OCI-M2 (cell line): Measurements from ENCODE around the gene NMNAT1.
"Not testable (repeated sequence)": the region's sequence is repeated elsewhere in the genome, so short reads cannot be mapped to it uniquely, and the experiment has no call there.

Experiments
- DNase-seq: peaks from one replicate; lab custom pipeline; 2025; ENCODE audit not compliant: unreplicated experiment; lab: John Stamatoyannopoulos, UW

Gene NMNAT1

DNA sequence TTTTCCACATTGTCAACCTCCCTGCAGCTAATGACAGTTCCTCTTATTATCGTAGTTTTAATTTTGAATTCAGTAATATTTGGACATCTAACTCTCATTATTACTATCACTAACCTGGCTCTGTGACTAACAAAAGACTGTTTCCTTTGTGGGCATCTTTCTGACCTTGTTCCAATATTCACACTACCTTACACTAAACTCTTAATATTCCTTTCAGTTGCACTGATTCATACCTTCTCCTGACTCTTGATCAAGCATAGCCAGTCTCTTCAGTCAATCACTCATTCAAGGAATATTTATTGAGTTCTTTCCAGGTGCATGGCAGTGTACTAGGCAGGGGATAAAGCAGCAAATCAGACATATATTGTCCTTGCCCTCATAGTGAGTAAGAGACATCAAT is 25.4 kb upstream of the NMNAT1 start:
- no peak for DNase-seq

DNA sequence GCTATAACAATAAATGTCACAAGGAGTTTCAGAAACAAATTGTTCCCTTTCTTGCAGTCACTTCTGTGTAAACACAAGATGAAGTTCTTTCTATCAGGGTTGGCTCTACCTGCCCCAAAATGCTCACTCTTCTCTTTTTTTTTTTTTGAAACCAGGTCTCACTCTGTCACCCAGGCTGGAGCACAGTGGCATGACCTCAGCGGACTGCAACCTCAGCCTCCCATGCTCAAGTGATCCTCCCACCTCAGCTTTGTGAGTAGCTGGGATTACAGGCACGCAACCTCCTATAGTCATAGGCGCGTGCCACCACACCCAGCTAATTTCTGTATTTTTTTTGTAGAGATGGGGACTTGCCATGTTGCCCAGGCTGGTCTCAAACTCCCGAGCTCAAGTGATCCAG is 22.7 kb upstream of the NMNAT1 start:
- no peak for DNase-seq

DNA sequence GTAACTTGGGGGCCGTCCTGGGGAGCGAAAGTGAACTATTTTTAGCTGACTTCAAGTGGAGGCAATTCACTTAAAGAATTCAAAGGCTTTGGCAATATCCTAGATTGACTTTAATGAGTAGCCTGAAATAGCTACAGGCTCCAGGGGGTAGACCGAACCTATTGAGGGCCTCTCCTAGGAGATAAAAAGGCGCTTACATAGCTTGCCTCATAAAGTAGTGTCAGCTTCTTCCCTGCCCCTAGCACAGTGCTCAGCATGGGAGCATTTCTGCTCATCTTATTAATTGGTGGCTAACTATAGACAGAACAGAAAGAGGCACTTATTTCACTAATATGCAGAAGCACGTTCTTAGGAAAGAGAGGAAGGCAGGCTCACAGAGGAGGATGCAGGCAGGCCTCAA is 20.9 kb upstream of the NMNAT1 start:
- DNase-seq: no peak

DNA sequence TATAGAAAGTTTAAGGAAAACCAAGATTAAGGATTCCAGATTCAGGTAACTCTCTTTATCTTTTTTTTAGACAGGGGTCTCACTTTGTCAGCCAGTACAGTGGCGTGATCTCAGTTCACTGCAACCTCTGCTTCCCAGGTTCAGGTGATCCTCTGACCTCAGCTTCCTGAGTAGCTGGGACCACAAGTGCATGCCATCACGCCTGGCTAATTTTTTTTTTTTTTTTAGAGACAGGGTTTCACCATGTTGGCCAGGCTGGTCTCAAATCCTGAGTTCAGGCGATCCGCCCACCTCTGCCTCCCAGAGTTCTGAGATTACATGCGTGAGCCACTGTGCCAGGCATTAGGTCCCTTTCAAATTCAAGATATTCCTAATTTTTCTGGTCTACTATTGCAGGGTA is 16.0 kb upstream of the NMNAT1 start:
- no peak for DNase-seq

DNA sequence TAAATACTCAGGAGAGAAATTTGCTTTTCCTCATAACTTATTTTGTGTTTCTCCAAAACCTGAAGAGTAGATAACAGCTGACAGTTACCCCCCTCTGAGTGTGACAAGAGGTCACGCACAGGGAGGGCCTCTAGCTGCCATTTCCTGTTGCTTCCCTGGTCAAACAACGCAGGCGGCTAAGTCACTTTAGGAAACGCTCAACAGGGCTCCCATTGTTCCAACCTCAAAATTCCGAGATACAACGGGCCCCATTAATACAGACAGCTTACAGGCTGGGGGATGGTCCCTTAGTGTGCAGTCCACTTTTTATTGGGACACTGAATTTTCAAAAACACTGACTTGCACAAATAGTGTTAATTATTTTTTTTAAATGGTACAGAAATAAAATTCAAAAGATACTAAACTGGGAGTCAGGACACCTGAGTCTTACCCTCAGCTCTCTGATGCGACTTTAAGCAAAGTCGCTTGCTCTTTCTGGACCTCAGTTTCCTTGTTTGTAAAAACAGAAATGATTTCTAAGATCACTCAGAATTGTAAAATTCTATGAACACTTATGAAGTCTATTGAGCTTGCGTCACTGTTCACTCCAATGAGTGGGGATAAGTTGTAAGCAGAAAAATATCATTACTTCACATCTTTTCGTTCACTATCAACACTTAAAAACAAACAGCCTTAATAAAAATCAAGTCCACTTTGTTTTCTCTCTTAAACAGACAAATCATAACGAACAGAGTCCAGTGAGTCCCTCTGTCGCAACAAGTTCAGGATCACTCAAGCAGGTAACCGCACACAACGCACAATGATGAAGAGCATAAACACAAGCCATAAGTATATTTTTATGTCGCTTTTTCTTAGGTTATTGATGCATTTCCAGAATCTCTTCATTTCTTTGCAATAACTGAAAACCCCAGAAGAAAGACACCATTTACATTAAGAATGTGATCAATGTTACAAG is 13.6 kb upstream of the NMNAT1 start:
- DNase-seq: no peak

DNA sequence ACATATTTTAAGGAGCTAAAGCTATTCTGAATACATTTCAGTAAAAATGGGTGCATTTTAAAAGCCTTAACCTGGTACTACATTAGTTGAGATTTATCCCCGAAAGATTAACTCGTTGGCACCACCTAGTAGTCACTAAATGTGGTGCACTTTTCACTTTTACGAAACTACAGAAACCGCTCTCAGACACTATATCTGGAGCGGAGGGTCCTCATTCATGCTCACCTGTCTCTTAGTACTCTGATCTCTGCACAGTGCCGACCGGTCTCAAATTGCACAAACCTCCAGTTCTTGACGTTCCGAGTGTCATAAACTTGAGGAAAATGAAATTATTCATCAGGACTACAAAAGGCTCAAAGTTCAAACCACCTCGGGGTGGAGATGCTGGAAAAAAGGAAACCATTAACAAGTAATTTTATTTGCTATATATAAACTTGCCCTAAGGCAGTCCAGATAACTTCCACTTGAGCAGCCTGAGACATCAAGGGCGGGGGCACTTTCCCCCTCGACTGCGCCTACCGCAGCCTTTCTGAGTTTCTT is 806 bp upstream of the NMNAT1 start:
- no peak for DNase-seq

DNA sequence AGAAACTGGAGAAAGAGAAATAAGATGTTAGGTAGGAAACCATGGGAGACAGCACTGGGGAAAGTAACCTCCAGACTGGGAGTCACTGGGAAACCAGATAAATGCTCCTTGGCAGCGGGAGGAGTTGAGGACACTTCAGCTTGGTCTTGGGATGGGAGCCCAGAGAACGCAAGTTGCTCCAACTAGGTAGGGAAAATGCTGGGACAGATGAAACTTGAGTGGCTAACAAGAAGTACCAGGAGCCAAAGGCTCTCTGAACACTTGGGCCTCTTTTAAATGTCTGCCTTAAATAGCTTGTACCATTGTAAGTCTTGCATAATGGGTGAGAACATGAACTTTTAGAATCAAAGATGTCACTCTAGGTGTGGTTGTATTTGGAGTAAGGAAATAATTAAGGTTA is 3.0 kb downstream of the NMNAT1 start:
- no peak for DNase-seq

DNA sequence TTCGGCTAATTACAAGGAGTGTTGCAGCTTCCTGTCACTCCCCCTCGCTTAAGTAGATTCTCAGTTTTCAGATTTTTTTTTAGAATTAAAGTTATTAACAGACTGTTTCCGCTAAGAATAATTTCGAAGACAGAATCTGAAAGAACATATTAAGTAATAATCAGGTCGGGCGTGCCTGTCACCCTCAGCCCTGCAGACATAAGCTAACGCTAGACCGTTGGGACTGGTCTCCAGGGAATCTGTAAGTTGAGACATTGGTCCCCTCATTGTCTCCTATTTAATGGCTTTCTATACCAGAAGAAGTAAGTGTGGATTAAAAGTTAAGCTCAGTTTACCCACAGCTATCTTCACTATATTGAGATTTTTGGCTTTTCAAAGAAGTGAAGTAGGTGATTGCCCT is 14.5 kb downstream of the NMNAT1 start:
- no peak for DNase-seq

DNA sequence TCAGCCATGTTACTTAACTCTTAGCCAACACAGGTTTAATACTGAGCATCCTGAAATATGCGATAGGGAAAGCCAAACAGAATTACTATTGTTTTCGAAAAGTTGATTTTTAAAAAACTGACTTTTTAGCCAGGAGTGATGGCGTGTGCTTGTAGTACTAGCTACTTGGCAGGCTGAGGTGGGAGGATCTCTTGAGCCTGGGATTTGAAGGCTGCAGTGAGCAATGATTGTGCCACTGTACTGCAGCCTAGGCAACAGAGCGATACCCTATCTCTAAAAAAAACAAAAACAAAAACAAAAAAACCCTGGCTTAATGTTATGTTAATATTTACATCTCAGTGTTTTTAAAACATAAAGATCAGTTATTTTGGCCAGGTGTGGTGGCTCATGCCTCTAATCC is 16.7 kb downstream of the NMNAT1 start:
- DNase-seq: no peak

DNA sequence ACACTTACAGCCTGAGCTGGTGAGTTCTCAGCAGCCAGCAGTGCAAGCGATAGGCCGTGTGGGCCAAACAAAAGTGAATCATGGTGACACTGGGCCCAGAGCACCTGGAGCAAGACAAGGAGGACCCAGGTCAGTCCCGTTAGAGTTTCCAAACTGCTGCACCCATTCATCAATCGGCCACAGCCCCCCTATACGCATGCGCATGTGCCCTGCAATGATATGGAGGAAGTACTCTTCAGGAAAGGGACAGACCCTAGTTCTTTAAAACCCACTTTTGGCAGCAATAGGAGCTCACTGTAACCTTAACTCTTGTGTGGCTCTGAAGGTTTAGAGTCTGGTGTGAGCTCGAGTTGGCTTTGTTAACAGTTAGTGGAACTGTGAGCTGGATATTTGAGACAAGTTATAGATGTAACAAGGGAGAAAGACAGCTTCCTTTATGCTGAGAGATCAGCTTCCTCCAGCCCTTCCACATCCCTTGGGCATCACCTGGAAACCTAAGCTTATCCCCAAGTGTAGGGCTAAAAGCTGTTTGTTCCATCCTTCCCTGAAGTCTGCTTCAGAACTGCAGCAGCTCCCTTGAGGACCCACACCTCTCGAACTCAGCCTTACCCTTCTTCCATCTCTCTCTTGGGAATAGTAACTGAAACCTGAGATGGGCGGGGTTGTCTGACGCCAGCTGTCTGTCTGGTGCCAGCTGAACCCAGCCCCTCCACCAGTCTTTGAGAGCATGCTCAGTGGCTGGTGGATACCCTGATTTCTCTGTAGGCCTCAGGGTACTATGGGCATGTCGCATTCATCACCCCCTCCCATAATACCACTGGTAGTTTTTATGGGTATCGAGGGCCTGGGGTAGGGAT is 17.7 kb downstream of the NMNAT1 start:
- DNase-seq: no peak

DNA sequence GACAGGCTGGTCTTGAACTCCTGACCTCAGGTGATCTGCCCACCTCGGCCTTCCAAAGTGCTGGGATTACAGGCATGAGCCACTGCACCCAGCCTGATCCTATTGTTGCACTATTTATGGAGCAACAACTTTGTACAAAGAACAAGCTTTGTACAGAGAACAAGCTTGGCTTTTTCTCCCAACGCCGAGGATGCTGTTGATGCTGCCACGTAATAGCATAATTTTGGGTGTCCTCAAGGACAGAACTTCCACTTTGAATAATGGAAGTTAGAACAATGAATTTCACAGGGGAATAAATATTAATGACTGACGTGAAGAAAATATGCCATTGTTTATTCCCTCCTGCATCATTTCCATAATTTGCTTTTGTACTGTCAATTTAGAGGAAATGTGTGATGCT is 41.0 kb downstream of the NMNAT1 start:
- no peak for DNase-seq

DNA sequence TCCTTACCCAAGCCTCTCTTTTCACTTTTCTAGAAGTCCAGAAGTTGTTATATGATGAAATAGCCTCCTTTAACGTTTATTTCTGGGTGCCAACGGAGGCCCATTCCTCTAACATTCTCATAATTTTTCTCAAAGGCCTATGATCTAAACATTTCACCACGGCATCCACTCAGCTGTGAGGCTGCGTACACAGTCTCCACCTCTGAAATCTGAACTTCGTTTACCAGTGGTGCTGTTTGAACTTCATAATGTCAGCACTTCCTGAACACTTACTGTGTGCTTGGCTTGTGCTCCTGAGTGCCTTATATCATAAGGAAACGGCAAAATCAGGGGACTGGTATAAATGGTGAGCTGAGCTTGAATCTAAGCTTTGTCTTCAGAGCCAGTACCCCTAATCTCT is 41.7 kb downstream of the NMNAT1 start:
- no peak for DNase-seq

DNA sequence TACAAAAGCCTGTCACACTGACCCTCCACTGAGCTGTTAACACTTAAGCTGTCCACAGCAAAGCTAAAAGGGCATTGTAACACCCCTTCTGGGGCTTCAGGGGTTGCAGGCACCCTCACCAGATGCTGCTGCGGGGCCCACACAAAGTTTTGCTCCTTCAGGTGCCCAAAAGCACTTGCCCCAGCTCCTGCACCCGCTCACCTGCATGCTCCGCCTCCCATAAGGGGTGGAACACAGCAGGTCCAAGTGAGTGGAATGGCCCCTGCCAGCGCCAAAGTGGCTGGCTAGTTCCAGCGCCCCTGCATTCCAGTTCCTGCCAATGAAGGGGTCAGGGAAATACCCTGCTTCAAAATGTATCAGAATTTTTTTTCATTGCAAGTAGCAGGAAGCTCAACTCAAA is 46.5 kb downstream of the NMNAT1 start:
- DNase-seq: no peak

DNA sequence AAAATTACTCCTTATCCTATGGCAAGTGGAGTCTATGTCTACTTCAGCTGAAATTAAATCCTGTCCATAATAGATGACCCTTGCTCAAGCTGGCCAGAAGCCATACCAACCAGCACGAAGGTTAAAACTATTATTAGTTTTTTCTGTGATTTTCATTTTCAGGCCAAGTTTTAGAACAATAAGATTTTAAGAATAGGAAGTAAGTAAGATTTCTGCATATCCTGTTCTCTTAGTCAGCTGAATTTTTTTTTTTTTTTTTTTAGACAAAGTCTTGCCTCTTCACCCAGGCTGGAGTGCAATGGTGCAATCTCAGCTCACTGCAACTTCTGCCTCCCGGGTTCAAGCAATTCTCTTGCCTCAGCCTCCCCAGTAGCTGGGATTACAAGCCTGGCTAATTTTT is 47.7 kb downstream of the NMNAT1 start:
- no peak for DNase-seq

DNA sequence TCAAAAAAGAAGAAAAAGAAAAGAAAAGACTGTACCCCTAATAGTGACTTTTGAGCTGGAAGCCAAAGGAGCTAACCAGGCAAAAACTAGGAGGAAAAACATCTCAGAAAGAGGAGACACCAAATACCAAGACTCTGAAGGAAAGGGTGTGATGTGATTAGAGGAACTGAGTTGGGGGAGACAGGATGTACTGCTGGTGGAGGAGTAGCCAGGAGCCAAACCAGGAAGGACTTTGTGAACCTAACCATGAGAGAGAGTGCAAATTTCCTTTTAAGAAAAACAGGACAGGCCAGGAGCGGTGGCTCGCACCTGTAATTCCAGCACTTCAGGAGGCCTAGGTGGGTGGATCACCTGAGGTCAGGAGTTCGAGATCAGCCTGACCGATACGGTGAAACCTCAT is 49.6 kb downstream of the NMNAT1 start:
- no peak for DNase-seq

DNA sequence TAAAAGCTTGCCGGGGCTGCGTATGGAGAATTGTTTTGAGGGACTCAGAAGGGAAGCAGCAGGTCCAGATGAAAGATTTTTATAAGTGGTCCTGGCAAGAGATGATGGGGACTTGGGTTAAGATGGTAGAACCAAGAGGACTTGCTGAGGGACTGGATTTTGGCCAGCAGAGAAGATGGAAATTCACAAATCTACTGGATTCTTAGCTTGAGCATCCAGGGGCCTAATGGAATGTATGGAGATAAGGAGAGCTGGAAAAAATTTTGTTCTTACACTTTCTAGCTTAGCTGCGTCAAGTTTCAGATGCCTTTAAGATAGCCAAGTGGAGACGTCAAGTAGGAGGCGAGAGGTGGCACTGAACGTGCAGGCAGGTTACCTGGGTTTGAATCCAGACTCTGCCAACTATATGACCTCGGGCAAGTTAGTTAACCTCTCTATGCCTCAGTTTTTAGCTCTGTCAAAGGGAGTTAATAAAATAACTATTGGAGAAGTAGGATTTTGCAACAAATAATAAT is 50.3 kb downstream of the NMNAT1 start:
- no peak for DNase-seq

DNA sequence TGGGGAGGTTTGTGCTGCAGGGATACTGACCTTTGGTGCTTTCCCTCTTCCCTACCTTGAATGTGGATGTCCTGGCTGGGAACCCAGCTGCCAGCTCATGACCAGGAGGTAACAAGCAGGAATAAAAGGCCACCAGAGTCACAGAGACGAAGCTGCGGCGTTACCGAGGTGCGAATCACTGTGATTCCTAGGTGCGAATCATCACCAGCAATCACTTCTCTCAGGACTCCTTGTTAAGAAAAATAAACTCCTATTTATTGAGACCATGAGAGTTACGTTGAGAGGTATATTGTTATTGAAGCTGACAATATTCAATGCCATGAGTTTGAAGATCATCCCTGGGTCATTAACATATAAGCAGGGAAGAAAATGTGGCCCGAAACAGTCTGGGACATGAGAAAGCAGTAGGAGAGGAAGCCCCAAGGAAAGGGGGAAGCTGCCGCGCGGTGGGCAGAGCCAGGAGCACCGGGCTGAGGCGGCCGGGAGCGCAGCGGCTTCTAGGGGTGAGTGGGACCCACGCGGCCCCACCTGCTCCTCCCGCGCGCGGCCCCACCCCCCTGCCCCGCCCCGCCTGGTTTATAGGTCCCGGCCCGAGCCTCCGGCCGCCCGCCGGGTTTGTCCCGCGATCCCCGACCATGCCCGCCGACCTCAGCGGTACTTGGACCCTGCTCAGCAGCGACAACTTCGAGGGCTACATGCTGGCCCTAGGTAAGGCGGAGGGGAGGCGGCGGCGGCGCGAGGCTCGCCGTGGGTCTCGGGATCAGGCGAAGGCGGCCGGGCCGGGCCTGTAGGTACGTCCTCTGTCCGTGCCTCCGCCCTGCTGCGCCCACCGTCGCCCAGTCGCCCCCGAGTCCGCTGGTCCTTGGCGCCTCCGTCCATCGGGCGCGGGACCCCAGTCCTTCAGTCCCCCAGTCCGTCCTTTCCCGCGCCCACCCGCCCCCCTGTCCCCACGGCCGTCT is 53.6 kb downstream of the NMNAT1 start, which contains the start of gene RBP7:
Gene RBP7, plus strand, starts transcription at position 605 of the 959 bp plus-strand sequence. Its CDS starts 31 bp downstream, at position 636.
- DNase-seq: no peak

DNA sequence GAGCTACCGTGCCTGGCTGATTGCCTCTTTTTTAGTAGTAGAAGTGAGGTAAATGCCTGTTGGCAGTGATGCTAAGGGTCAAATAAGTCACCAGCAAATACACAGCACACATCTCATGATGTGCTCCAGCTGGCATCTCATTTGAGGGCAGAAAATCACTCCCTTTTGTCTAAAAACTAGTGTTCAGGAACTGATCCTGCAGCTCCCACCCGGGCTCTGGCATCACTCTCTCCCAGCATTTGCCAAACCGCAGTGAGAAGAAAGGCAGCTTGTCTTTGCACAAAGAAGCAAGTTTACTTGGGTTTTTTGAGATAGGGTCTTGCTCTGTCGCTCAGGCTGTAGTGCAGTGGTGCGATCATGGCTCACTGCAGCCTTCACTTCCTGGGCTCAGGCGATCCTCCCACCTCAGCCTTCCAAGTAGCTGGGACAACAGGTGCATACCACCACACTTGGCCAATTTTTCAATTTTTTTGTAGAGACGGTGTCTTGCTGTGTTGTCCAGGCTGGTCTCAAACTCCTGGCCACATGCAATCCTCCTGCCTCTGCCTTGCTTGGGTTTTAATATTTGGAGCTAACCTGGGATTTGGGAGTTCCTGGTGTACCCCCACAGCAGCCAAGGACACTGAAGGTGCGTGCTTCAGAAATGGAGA is 57.9 kb downstream of the NMNAT1 start:
- DNase-seq: no peak

DNA sequence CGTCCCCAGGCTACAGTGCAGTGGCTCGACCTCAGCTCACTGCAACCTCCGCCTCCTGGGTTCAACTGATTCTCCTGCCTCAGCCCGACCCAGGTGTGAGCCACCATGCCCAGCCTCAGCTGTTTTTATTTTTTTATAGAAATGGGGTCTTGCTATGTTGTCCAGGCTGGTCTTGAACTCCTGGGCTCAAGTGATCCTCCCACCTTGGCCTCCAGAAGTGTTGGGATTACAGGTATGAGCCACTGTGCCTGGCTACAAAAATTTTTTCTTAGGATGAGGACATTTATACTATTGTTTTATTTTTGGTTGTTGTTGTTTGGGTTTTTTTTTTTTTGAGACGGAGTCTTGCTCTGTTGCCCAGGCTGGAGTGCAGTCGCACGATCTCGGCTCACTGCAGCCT is 62.0 kb downstream of the NMNAT1 start:
- not testable (repeated sequence) for DNase-seq

DNA sequence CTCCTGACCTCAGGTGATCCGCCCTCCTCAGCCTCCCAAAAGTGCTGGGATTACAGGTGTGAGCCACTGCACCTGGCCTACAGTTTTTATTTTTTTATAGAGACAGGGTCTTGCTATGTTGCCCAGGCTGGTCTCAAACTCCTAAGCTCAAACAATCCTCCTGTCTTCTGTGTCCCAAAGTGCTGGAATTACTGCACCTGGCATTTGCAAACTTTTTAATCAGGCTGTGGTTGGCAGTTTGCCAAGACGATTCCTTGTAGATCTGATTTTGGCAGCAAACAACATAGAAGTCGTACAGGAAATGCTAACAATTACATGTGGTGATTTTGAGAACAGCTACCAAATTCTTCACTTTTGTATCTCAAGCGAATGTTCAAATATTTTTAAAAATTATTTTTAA is 63.9 kb downstream of the NMNAT1 start:
- DNase-seq: no peak
